ENCODE measurements around the gene NFKB1.

GRCh38 chr4:102574317-102574716, 73.2 kb downstream of the NFKB1 start:
- TF ChIP-seq CTCF (IDR thresholded peaks at IDR 0.05; ENCODE audit: low read length): no peak
- no peak for TF ChIP-seq EZH2 (IDR thresholded peaks at IDR 0.05; ENCODE audit: borderline replicate concordance, low read length)
